ENCODE measurements around the gene LYL1. TPM values are rescaled to one million over a fixed set of nuclear protein-coding genes. Genes with fewer than 3 reads are reported as not detected.

Gene LYL1
- total and polyA plus RNA-seq, 9 of the 15 experiments (the other 6 are each of a cell fraction or from before 2014, with no cell fraction given) = 1.3 to 266 (median 34.0) TPM

DNA sequence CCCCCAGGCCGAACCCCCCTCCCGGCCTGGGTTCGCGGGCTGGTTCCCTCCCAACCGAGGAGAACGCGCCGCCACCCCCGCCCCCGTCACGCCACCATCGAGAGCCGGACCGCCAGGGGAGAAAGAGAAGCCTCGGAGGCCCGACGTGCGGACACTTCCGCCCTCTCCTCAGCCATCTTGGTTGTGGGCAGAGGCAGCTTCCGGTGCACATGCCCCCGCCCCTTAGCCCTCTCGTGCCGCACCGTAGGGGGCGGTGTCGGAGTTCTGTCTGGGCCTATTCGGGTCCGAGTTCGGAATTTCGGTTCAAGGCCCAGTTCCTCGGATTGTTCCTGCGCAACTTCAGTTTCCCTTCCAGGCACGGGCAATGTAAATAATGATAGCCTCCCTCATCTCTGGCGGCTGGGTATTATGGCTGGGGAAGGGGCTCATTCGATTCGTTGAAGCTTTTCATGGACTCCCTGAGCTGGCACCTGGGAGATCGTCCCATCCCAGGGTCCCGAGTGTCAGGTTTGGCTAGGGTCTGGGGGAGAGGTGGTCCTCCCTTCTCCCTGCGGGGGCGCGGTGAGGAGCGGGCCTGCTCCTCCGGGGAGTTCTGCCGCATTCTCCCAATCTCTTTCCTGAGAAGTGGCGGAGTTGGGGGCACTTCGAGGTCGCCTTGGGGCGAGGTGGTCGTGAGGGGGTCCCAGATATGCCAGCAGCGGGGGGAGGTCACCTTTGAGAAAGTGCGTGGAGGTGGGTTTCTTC is 47.7 kb upstream of the LYL1 start, which contains the start of the genes IER2 and STX10 (continued):
- TF ChIP-seq CXXC5 (CRISPR knock-in tag; IDR thresholded peaks at IDR 0.05) (peak; percentile 97), XRCC4 (IDR thresholded peaks at IDR 0.05; ENCODE audit: extremely low read depth, insufficient read depth, insufficient read length) (no peak), SAP30 (IDR thresholded peaks at IDR 0.05; ENCODE audit: borderline replicate concordance, insufficient read depth, low read depth, low read length, poor library complexity, severe bottlenecking) (peak; percentile 63), ASH1L (IDR thresholded peaks at IDR 0.05; ENCODE audit: borderline replicate concordance, low read depth, partially characterized antibody) (no peak), ZBTB8A (IDR thresholded peaks at IDR 0.05; ENCODE audit: partially characterized antibody) (no peak), SMAD1 (IDR thresholded peaks at IDR 0.05; ENCODE audit: low read depth, low read length, partially characterized antibody) (no peak), ZNF780A (CRISPR knock-in tag; IDR thresholded peaks at IDR 0.05) (no peak), FOXM1 (IDR thresholded peaks at IDR 0.05; ENCODE audit: low read depth) (peak; percentile 40; the same call in 1 of the 2 replicates), FOXM1 (CRISPR knock-in tag; IDR thresholded peaks at IDR 0.05; ENCODE audit: low read depth) (no peak), LEF1 (IDR thresholded peaks at IDR 0.05) (no peak; the same call in 1 of the 2 replicates), NFXL1 (CRISPR knock-in tag; IDR thresholded peaks at IDR 0.05) (no peak), SRSF7 (optimal IDR thresholded peaks at IDR 0.05; ENCODE audit: low read depth, low read length) (no peak), CBFB (CRISPR knock-in tag; IDR thresholded peaks at IDR 0.05) (no peak), HNRNPK (IDR thresholded peaks at IDR 0.05; ENCODE audit: low read depth, low read length, poor library complexity, severe bottlenecking) (no peak), EP300 (IDR thresholded peaks at IDR 0.05; ENCODE audit: low read length) (peak; percentile 29; the same call in 1 of the 2 replicates), ETS2 (tag; IDR thresholded peaks at IDR 0.05; ENCODE audit: borderline replicate concordance, poor library complexity, severe bottlenecking) (no peak), ZBTB7A (IDR thresholded peaks at IDR 0.05; ENCODE audit: borderline replicate concordance, control insufficient read depth, low read depth, low read length) (peak; percentile 95)
- TF ChIP-seq, protein P1, sequence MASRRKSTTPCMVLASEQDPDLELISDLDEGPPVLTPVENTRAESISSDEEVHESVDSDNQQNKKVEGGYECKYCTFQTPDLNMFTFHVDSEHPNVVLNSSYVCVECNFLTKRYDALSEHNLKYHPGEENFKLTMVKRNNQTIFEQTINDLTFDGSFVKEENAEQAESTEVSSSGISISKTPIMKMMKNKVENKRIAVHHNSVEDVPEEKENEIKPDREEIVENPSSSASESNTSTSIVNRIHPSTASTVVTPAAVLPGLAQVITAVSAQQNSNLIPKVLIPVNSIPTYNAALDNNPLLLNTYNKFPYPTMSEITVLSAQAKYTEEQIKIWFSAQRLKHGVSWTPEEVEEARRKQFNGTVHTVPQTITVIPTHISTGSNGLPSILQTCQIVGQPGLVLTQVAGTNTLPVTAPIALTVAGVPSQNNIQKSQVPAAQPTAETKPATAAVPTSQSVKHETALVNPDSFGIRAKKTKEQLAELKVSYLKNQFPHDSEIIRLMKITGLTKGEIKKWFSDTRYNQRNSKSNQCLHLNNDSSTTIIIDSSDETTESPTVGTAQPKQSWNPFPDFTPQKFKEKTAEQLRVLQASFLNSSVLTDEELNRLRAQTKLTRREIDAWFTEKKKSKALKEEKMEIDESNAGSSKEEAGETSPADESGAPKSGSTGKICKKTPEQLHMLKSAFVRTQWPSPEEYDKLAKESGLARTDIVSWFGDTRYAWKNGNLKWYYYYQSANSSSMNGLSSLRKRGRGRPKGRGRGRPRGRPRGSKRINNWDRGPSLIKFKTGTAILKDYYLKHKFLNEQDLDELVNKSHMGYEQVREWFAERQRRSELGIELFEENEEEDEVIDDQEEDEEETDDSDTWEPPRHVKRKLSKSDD (conservative IDR thresholded peaks at IDR 0.05; ENCODE audit: low read length) = no peak; the same call in 1 of the 2 replicates
- TF ChIP-seq, protein P2, sequence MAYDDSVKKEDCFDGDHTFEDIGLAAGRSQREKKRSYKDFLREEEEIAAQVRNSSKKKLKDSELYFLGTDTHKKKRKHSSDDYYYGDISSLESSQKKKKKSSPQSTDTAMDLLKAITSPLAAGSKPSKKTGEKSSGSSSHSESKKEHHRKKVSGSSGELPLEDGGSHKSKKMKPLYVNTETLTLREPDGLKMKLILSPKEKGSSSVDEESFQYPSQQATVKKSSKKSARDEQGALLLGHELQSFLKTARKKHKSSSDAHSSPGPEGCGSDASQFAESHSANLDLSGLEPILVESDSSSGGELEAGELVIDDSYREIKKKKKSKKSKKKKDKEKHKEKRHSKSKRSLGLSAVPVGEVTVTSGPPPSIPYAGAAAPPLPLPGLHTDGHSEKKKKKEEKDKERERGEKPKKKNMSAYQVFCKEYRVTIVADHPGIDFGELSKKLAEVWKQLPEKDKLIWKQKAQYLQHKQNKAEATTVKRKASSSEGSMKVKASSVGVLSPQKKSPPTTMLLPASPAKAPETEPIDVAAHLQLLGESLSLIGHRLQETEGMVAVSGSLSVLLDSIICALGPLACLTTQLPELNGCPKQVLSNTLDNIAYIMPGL (CRISPR knock-in tag; IDR thresholded peaks at IDR 0.05) = no peak
- TF ChIP-seq, protein P3, sequence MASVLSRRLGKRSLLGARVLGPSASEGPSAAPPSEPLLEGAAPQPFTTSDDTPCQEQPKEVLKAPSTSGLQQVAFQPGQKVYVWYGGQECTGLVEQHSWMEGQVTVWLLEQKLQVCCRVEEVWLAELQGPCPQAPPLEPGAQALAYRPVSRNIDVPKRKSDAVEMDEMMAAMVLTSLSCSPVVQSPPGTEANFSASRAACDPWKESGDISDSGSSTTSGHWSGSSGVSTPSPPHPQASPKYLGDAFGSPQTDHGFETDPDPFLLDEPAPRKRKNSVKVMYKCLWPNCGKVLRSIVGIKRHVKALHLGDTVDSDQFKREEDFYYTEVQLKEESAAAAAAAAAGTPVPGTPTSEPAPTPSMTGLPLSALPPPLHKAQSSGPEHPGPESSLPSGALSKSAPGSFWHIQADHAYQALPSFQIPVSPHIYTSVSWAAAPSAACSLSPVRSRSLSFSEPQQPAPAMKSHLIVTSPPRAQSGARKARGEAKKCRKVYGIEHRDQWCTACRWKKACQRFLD (CRISPR knock-in tag; IDR thresholded peaks at IDR 0.05) = no peak; the same call in 1 of the 2 replicates

Data from K562 (cell line).